Adrenal gland (tissue), 5 donors: ENCODE measurements around the gene MAN2B2.

Source experiments
- POLR2A ChIP-seq, 2 donors: fragments of 450-650 bp; IDR thresholded peaks; one replicate each; pipeline ENCODE4 v1.6.1; 2017; ENCODE audit warnings: antibody characterized with exemption in 2 of 2, mild to moderate bottlenecking in 2 of 2, moderate library complexity in 1 of 2
- TF ChIP-seq, protein P1 (sequence below), 6 experiments: fragments of 450-650 bp in 4 of 6; fragments of 200-600 bp in 2 of 6; sonication (generic) in 1 of 6; IDR thresholded peaks; 1 replicate in 5 of 6; 2 replicates in 1 of 6; pipeline versions ENCODE4 v1.5.1 to v1.8.0; 2016 to 2021; ENCODE audit warnings: antibody characterized with exemption in 6 of 6, mild to moderate bottlenecking in 2 of 6, moderate library complexity in 1 of 6
- donor health status: DM: no; HTN: no; CAD: no.

DNA sequence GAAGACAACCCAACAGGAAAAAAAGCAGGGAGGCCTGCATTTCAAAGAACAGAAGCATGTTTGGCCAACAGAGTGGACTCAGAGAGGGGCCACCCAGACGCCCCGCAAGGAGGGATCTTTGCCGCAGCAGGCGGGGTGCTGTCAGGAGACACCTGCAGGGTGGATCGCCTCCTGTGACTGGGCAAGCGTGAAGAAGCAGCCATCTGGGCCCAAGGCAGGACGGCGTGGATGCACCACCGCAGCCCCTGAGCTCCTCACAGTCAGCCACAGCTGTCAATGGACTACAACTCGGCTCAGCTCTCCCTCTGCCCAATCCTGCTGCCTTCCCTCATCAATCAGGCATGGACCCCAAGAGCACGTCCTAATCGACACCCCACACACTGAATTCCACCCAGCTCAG lies 32.0 kb upstream of the MAN2B2 start:
- TF ChIP-seq, protein P1, sequence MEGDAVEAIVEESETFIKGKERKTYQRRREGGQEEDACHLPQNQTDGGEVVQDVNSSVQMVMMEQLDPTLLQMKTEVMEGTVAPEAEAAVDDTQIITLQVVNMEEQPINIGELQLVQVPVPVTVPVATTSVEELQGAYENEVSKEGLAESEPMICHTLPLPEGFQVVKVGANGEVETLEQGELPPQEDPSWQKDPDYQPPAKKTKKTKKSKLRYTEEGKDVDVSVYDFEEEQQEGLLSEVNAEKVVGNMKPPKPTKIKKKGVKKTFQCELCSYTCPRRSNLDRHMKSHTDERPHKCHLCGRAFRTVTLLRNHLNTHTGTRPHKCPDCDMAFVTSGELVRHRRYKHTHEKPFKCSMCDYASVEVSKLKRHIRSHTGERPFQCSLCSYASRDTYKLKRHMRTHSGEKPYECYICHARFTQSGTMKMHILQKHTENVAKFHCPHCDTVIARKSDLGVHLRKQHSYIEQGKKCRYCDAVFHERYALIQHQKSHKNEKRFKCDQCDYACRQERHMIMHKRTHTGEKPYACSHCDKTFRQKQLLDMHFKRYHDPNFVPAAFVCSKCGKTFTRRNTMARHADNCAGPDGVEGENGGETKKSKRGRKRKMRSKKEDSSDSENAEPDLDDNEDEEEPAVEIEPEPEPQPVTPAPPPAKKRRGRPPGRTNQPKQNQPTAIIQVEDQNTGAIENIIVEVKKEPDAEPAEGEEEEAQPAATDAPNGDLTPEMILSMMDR (IDR thresholded peaks at IDR 0.05): no peak
- no peak for TF ChIP-seq POLR2A (IDR thresholded peaks at IDR 0.05)
